ENCODE measurements around the gene TEX19. TPM values are rescaled to one million over a fixed set of nuclear protein-coding genes. Genes with fewer than 3 reads are reported as not detected.

The TEX19 gene
- total and polyA plus RNA-seq, 2 of the 8 experiments (the other 6 are each of a cell fraction or from before 2014, with no cell fraction given), result 0.54 to 0.80 TPM

GRCh38 chr17:82380860-82381702 is 22.0 kb downstream of the TEX19 start (continued):
- no peak for TF ChIP-seq CTCF (IDR thresholded peaks at IDR 0.05; ENCODE audit: control extremely low read depth in 1 of 3, insufficient read depth in 1 of 3, low read depth in 1 of 3, low read length in 3 of 3)
- no peak for TF ChIP-seq CBX5 (IDR thresholded peaks at IDR 0.05; ENCODE audit: low read depth, low read length)
- TF ChIP-seq ATF2 (IDR thresholded peaks at IDR 0.05; ENCODE audit: low read length), result no peak
- TF ChIP-seq NRF1 (IDR thresholded peaks at IDR 0.05; ENCODE audit: low read depth, low read length), result no peak
- TF ChIP-seq HDAC6 (IDR thresholded peaks at IDR 0.05; ENCODE audit: low read depth, low read length), result no peak
- TF ChIP-seq KDM4A (IDR thresholded peaks at IDR 0.05; ENCODE audit: low read depth, low read length, severe bottlenecking), result no peak
- TF ChIP-seq POU5F1 (IDR thresholded peaks at IDR 0.05; ENCODE audit: low read depth, low read length), result no peak
